HepG2 (cell line): Measurements from ENCODE around the gene BBS4. TPM values are rescaled to one million over a fixed set of nuclear protein-coding genes. Genes with fewer than 3 reads are reported as not detected.

Experiments
- ATAC-seq: fragments of 200-7000 bp; cut with Tn5 transposase; 3 replicates; pipeline ENCODE4 v1.9.1; 2020; ENCODE audit warnings: mild to moderate bottlenecking, moderate library complexity
- BruUV-seq: library from RNA; stranded (reverse); fragments of 400-500 nt; replicated peaks from 2 replicates; lab custom pipeline; 2021; lab: Mats Ljungman, UMichigan
- CTCF ChIA-PET: fragments of 300-600 bp; formaldehyde crosslinking; extraction: SDS; loops from one replicate; lab custom pipeline; 2021; ENCODE audit warnings: low total read pairs, inconsistent platforms, low intra/inter-chr PET ratio; lab: Yijun Ruan, JAX
- POLR2A ChIA-PET: fragments of 350-600 bp; sonication (Branson Sonifier 250); formaldehyde crosslinking; loops from one replicate; lab custom pipeline; 2020; ENCODE audit warnings: antibody characterized with exemption, inconsistent platforms; lab: Yijun Ruan, JAX
- DNase-seq: peaks from one replicate; pipeline ENCODE4 v3.0.0-alpha.2; 2015; ENCODE audit warnings: low spot score
- FAIRE-seq: peaks from 3 replicates; lab custom pipeline; 2011; peaks lifted over from hg19 to GRCh38; lab: Jason Lieb, UNC
- H2AFZ ChIP-seq: one replicate; pipeline ENCODE4 v1.6.1; 2011; ENCODE audit warnings: low read length, inconsistent platforms
- H3K27ac ChIP-seq: fragments of 300-600 bp; 3 replicates; pipeline ENCODE4 v1.8.0; 2011; ENCODE audit warnings: mixed run types, mild to moderate bottlenecking, mixed read lengths, low read length, inconsistent platforms; ENCODE audit not compliant: insufficient read depth; ENCODE audit errors: extremely low read length
- H3K27me3 ChIP-seq, 2 experiments: fragments of 200-600 bp in 1 of 2; 2 replicates in 1 of 2; 3 replicates in 1 of 2; pipeline versions ENCODE4 v1.6.0 to v1.8.0; 2011; ENCODE audit warnings: low read length in 2 of 2, mild to moderate bottlenecking in 2 of 2, moderate library complexity in 2 of 2, inconsistent platforms in 1 of 2; ENCODE audit not compliant: insufficient read depth in 2 of 2, control insufficient read depth in 1 of 2
- H3K36me3 ChIP-seq, 2 experiments: fragments of 200-600 bp in 1 of 2; replicated peaks in 1 of 2; 2 replicates in 1 of 2; 3 replicates in 1 of 2; pipeline versions ENCODE4 v1.5.1 to v1.8.0; 2011; ENCODE audit warnings: low read length in 2 of 2, inconsistent platforms in 1 of 2; ENCODE audit not compliant: insufficient read depth in 2 of 2, control insufficient read depth in 1 of 2
- H3K4me1 ChIP-seq: 2 replicates; pipeline ENCODE4 v1.5.1; 2012; ENCODE audit warnings: low read length, inconsistent platforms; ENCODE audit not compliant: insufficient read depth
- H3K4me2 ChIP-seq: 2 replicates; pipeline ENCODE4 v1.6.0; 2011; ENCODE audit warnings: low read depth, low read length, inconsistent platforms
- H3K4me3 ChIP-seq, 3 experiments: fragments of 200-600 bp in 1 of 3; sonication (generic), shearing (Covaris generic) in 1 of 3; replicated peaks in 1 of 3; 2 replicates each; pipeline ENCODE4 v1.5.1; 2011 to 2016; ENCODE audit warnings: low read length in 3 of 3, inconsistent platforms in 2 of 3, low read depth in 2 of 3, mild to moderate bottlenecking in 2 of 3, control low read depth in 1 of 3, mixed read lengths in 1 of 3; ENCODE audit not compliant: insufficient read depth in 1 of 3
- H3K79me2 ChIP-seq: one replicate; pipeline ENCODE4 v1.6.1; 2011; ENCODE audit warnings: low read length, inconsistent platforms; ENCODE audit not compliant: insufficient read depth
- H3K9ac ChIP-seq: 2 replicates; pipeline ENCODE4 v1.6.0; 2011; ENCODE audit warnings: mild to moderate bottlenecking, low read depth, low read length, inconsistent platforms; ENCODE audit not compliant: insufficient read depth
- H3K9me3 ChIP-seq: 2 replicates; pipeline ENCODE4 v1.5.1; 2012; ENCODE audit warnings: mild to moderate bottlenecking, low read length
- H4K20me1 ChIP-seq: 2 replicates; pipeline ENCODE4 v1.6.0; 2011; ENCODE audit warnings: inconsistent platforms, mild to moderate bottlenecking, low read length, moderate library complexity; ENCODE audit not compliant: insufficient read depth
- ARID2 ChIP-seq: sonication (generic); formaldehyde crosslinking; IDR thresholded peaks from 2 replicates; pipeline ENCODE4 v1.8.1; 2022; ENCODE audit warnings: mild to moderate bottlenecking, missing genetic modification reagents, borderline replicate concordance
- ARNT ChIP-seq: fragments of 450-650 bp; IDR thresholded peaks from 2 replicates; pipeline ENCODE4 v1.6.1; 2017
- ATF7-NPFF ChIP-seq: sonication (generic); formaldehyde crosslinking; IDR thresholded peaks from 2 replicates; pipeline ENCODE4 v1.8.1; 2023; ENCODE audit warnings: mild to moderate bottlenecking, low read depth, missing genetic modification reagents, moderate library complexity
- CBX2 ChIP-seq, 2 experiments: fragments of 200-600 bp in 1 of 2; sonication (generic); formaldehyde crosslinking in 1 of 2; IDR thresholded peaks; 2 replicates each; pipeline versions ENCODE4 v1.7.0 to v1.8.1; 2018 to 2022; ENCODE audit warnings: low read depth in 2 of 2, low read length in 1 of 2, mild to moderate bottlenecking in 1 of 2, missing genetic modification reagents in 1 of 2
- EEA1 ChIP-seq: sonication (generic); formaldehyde crosslinking; IDR thresholded peaks from 2 replicates; pipeline ENCODE4 v1.5.1; 2020; ENCODE audit warnings: mild to moderate bottlenecking, missing genetic modification reagents, borderline replicate concordance
- HIVEP1 ChIP-seq: sonication (generic); formaldehyde crosslinking; IDR thresholded peaks from 2 replicates; pipeline ENCODE4 v1.4.0; 2020; ENCODE audit warnings: mild to moderate bottlenecking, missing genetic modification reagents
- PITX1 ChIP-seq: sonication (generic); formaldehyde crosslinking; IDR thresholded peaks from 2 replicates; pipeline ENCODE4 v1.5.1; 2020; ENCODE audit warnings: mild to moderate bottlenecking, missing genetic modification reagents
- REL ChIP-seq: sonication (generic); formaldehyde crosslinking; conservative IDR thresholded peaks from 2 replicates; pipeline ENCODE4 v1.8.0; 2022; ENCODE audit warnings: mild to moderate bottlenecking, missing genetic modification reagents, moderate library complexity
- SPEN ChIP-seq: sonication (generic); formaldehyde crosslinking; IDR thresholded peaks from 2 replicates; pipeline ENCODE4 v1.5.1; 2020; ENCODE audit warnings: low read depth, mild to moderate bottlenecking, missing genetic modification reagents
- TOPORS ChIP-seq: sonication (generic); formaldehyde crosslinking; IDR thresholded peaks from 2 replicates; pipeline ENCODE4 v1.8.0; 2023; ENCODE audit warnings: mild to moderate bottlenecking, missing genetic modification reagents
- YEATS2 ChIP-seq: sonication (generic); formaldehyde crosslinking; IDR thresholded peaks from 2 replicates; pipeline ENCODE4 v1.4.0; 2020; ENCODE audit warnings: missing genetic modification reagents, borderline replicate concordance
- ZBTB20 ChIP-seq: sonication (generic); formaldehyde crosslinking; IDR thresholded peaks from 2 replicates; pipeline ENCODE4 v1.8.1; 2023; ENCODE audit warnings: missing genetic modification reagents, low read depth, mild to moderate bottlenecking, borderline replicate concordance
- ZNF205 ChIP-seq: IDR thresholded peaks from 2 replicates; pipeline ENCODE4 v1.6.1; 2018; ENCODE audit warnings: missing biosample characterization, missing genetic modification reagents
- ZNF207 ChIP-seq: fragments of 450-650 bp; IDR thresholded peaks from 2 replicates; pipeline ENCODE4 v1.6.1; 2016; ENCODE audit warnings: antibody characterized with exemption, borderline replicate concordance
- ZNF274 ChIP-seq: sonication (generic); formaldehyde crosslinking; IDR thresholded peaks from 2 replicates; pipeline ENCODE4 v1.5.1; 2020; ENCODE audit warnings: mild to moderate bottlenecking, missing genetic modification reagents
- ZNF468 ChIP-seq: sonication (generic); formaldehyde crosslinking; IDR thresholded peaks from 2 replicates; pipeline ENCODE4 v1.8.0; 2022; ENCODE audit warnings: mild to moderate bottlenecking, moderate library complexity, missing genetic modification reagents
- ZNF577 ChIP-seq: sonication (generic); formaldehyde crosslinking; IDR thresholded peaks from 2 replicates; pipeline ENCODE4 v1.4.0; 2020; ENCODE audit warnings: mild to moderate bottlenecking, low read depth, missing genetic modification reagents, borderline replicate concordance
- ZNF629 ChIP-seq: sonication (generic); formaldehyde crosslinking; conservative IDR thresholded peaks from 2 replicates; pipeline ENCODE4 v1.5.0; 2020; ENCODE audit warnings: missing genetic modification reagents
- ZNF766 ChIP-seq: sonication (generic); formaldehyde crosslinking; IDR thresholded peaks from 2 replicates; pipeline ENCODE4 v1.5.0; 2020; ENCODE audit warnings: missing genetic modification reagents, borderline replicate concordance
- ZNF775 ChIP-seq: sonication (generic); formaldehyde crosslinking; IDR thresholded peaks from 2 replicates; pipeline ENCODE4 v1.4.0; 2020; ENCODE audit warnings: missing genetic modification reagents, mild to moderate bottlenecking, moderate library complexity, borderline replicate concordance
- ZSCAN25 ChIP-seq: sonication (generic); formaldehyde crosslinking; IDR thresholded peaks from 2 replicates; pipeline ENCODE4 v1.8.0; 2022; ENCODE audit warnings: mild to moderate bottlenecking, missing genetic modification reagents
- WGBS: methylation state at CpG from one replicate; pipeline ENCODE4 v1.1.6; 2017; ENCODE audit warnings: low lambda C conversion rate; 5-methylcytosine and 5-hydroxymethylcytosine counted together
- in situ Hi-C: cut with HindIII; loops from 2 replicates; pipeline ENCODE4 v1.10.0; 2017; ENCODE audit warnings: low pct_unique_long_range_greater_than_20kb; ENCODE audit not compliant: extremely low pct_ligation_motif_present
- intact Hi-C: fragments of 100-400 bp; cut with micrococcal nuclease; formaldehyde crosslinking; loops from one replicate; pipeline ENCODE4 v1.10.0; 2022; ENCODE audit not compliant: unreplicated experiment
- polyA plus RNA-seq, 8 experiments: library from polyadenylated mRNA; depleted of rRNA in 3 of 8; stranded (reverse) in 7 of 8; unstranded in 1 of 8; fragments of >200 nt; fragmentation: Illumina TruSeq in 4 of 8; extraction: Trizol in 4 of 8; gene quantifications; 2 replicates each; pipeline versions ENCODE4 v1.2.1 to v1.2.3, GENCODE V29; 2011 to 2016; ENCODE audit warnings: low read depth in 4 of 8, missing spikeins in 1 of 8, mixed read lengths in 1 of 8; ENCODE audit not compliant: insufficient read depth in 1 of 8
- total RNA-seq, 5 experiments: library from RNA; depleted of rRNA; stranded (reverse); fragments of >200 nt; fragmentation: Illumina TruSeq; extraction: Trizol; gene quantifications; 2 replicates each; pipeline ENCODE4 v1.2.3, GENCODE V29; 2016; ENCODE audit warnings: low read depth in 1 of 5
- TF ChIP-seq, protein P1 (sequence below): sonication (generic); formaldehyde crosslinking; IDR thresholded peaks from 2 replicates; pipeline ENCODE4 v1.4.0; 2020; ENCODE audit warnings: missing genetic modification reagents, borderline replicate concordance
- TF ChIP-seq, protein P2 (sequence below): sonication (generic); formaldehyde crosslinking; IDR thresholded peaks from 2 replicates; pipeline ENCODE4 v1.4.0; 2020; ENCODE audit warnings: low read depth, mild to moderate bottlenecking, missing genetic modification reagents

BBS4 gene
- total and polyA plus RNA-seq, 2 of the 13 experiments (the other 11 are each of a cell fraction or from before 2014, with no cell fraction given): 16.0 to 21.3 TPM

DNA sequence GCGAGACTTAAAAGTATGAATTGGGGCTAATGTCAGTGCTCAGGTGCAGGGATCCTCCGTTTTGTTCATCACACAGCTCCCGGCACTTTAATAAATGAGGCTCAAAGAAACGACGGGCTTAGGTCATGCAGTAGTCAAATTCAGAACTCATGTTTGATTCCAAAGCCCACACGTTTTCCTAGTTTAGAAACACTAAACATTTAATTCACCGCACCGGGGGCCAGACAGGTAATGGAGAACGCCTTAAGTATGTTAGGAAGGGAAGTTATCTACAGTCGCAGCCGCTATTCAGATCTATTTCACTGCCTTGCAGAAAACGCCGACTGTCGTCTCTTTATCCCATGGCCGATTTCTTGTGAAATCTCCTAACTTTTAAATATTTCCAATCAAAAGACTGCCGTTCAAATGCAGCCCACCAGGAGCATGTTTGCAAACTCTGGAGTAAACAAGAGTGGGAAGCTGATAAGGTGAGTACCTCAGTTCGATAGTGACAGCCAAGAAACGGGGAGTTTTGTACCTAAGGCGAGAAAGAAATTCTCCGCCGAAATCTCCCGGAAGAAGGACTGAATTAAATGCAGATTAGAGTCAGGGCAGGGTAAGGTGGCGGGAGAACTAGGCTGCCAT lies 594 bp upstream of the BBS4 start:
- H3K27ac ChIP-seq: peak overlapping the region; percentile 91
- H3K27me3 ChIP-seq: no peaks in the 10 kb centered on the region; a peak in 2 of 5 replicates
- peak overlapping the region; percentile 83 for H3K9ac ChIP-seq
- peak overlapping the region; percentile 89 for H3K4me2 ChIP-seq
- under 1% methylated on average over 20 of the region's 23 CpGs for whole genome bisulfite sequencing
- peak overlapping the region; percentile 97 for H2AFZ ChIP-seq
- BruUV-seq: TSS peak; percentile 99
- no peaks in the 10 kb centered on the region for H3K9me3 ChIP-seq
- FAIRE-seq (no peak), DNase-seq (peak; percentile 25), ATAC-seq (peak; percentile 16)
- H3K79me2 ChIP-seq: peaks cover 2% of the 10 kb centered on the region
- intact Hi-C loops: loop anchor here (5.0 kb wide), 1 partner anchor 83 kb away; no protein-coding TSS in a partner anchor
- no peaks in the 10 kb centered on the region for H3K36me3 ChIP-seq
- H4K20me1 ChIP-seq: no peaks in the 10 kb centered on the region
- CTCF ChIA-PET: no interaction called here
- in situ Hi-C loops: loop anchor here (10.0 kb wide), 1 partner anchor 81 kb away; no protein-coding TSS in a partner anchor
- H3K4me1 ChIP-seq: peaks cover 11% of the 10 kb centered on the region; the same call in 1 of the 2 replicates
- POLR2A ChIA-PET: interaction anchor here (0.9 to 1.6 kb wide), 6 partner anchors 11 to 454 kb away, joined by 3 to 6 read pairs (median 4); partner anchors contain the start of genes HEXA and PKM
- H3K4me3 ChIP-seq: peak overlapping the region; percentile 68 to 98 (median 90)
- 0 out of 2 replicates have a peak, but pooled peaks have one; percentile 1 for TF ChIP-seq ATF7-NPFF (CRISPR knock-in tag)
- no peak for TF ChIP-seq CBX2 (IDR thresholded peaks at IDR 0.05; ENCODE audit: low read depth, low read length)
- TF ChIP-seq CBX2 (CRISPR knock-in tag; IDR thresholded peaks at IDR 0.05; ENCODE audit: low read depth): no peak
- no peak for TF ChIP-seq EEA1 (CRISPR knock-in tag)
- no peak for TF ChIP-seq ZBTB20 (CRISPR knock-in tag)
- no peak for TF ChIP-seq ZNF205 (CRISPR knock-in tag)
- TF ChIP-seq ZNF468 (CRISPR knock-in tag): no peak
- TF ChIP-seq ZNF629: no peak
- TF ChIP-seq TOPORS (CRISPR knock-in tag): no peak
- no peak for TF ChIP-seq YEATS2 (CRISPR knock-in tag)
- no peak for TF ChIP-seq ARID2 (CRISPR knock-in tag)
- TF ChIP-seq ZNF274 (CRISPR knock-in tag): no peak
- TF ChIP-seq REL: no peak
- no peak for TF ChIP-seq SPEN (CRISPR knock-in tag)
- TF ChIP-seq ZSCAN25 (CRISPR knock-in tag): no peak
- TF ChIP-seq ZNF577 (CRISPR knock-in tag): no peak
- TF ChIP-seq ZNF775 (CRISPR knock-in tag): 0 out of 2 replicates have a peak, but pooled peaks have one; percentile 7
- no peak for TF ChIP-seq ARNT
- TF ChIP-seq, protein P1, sequence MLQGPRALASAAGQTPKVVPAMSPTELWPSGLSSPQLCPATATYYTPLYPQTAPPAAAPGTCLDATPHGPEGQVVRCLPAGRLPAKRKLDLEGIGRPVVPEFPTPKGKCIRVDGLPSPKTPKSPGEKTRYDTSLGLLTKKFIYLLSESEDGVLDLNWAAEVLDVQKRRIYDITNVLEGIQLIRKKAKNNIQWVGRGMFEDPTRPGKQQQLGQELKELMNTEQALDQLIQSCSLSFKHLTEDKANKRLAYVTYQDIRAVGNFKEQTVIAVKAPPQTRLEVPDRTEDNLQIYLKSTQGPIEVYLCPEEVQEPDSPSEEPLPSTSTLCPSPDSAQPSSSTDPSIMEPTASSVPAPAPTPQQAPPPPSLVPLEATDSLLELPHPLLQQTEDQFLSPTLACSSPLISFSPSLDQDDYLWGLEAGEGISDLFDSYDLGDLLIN: no peak
- no peak for TF ChIP-seq ZNF207
- TF ChIP-seq, protein P2, sequence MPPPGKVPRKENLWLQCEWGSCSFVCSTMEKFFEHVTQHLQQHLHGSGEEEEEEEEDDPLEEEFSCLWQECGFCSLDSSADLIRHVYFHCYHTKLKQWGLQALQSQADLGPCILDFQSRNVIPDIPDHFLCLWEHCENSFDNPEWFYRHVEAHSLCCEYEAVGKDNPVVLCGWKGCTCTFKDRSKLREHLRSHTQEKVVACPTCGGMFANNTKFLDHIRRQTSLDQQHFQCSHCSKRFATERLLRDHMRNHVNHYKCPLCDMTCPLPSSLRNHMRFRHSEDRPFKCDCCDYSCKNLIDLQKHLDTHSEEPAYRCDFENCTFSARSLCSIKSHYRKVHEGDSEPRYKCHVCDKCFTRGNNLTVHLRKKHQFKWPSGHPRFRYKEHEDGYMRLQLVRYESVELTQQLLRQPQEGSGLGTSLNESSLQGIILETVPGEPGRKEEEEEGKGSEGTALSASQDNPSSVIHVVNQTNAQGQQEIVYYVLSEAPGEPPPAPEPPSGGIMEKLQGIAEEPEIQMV (CRISPR knock-in tag): peak; percentile 1; the same call in 1 of the 2 replicates
- TF ChIP-seq HIVEP1 (CRISPR knock-in tag): no peak
- 0 out of 2 replicates have a peak, but pooled peaks have one; percentile 9 for TF ChIP-seq ZNF766 (CRISPR knock-in tag)
- no peak for TF ChIP-seq PITX1
